Neutrophil (primary cell): Measurements from ENCODE around the gene ANGPTL8.

Experiments
- H3K27ac ChIP-seq: fragments of 200-600 bp; sonication (generic); 2 replicates; pipeline ENCODE4 v1.5.1; 2016; ENCODE audit warnings: mild to moderate bottlenecking, moderate library complexity
- H3K27me3 ChIP-seq: fragments of 200-600 bp; sonication (generic); 2 replicates; pipeline ENCODE4 v1.6.0; 2016; ENCODE audit warnings: mild to moderate bottlenecking
- H3K36me3 ChIP-seq: fragments of 200-600 bp; sonication (generic); 2 replicates; pipeline ENCODE4 v1.5.1; 2017
- H3K4me1 ChIP-seq, 2 experiments: fragments of 200-600 bp in 1 of 2; sonication (generic) in 1 of 2; 1 replicate in 1 of 2; 2 replicates in 1 of 2; pipeline versions ENCODE4 v1.5.1 to v1.6.1; 2013 to 2016; ENCODE audit warnings: low read depth in 1 of 2, low read length in 1 of 2, mild to moderate bottlenecking in 1 of 2, moderate library complexity in 1 of 2; ENCODE audit not compliant: control insufficient read depth in 1 of 2, insufficient read depth in 1 of 2
- H3K4me3 ChIP-seq, 2 experiments: fragments of 200-600 bp in 1 of 2; sonication (generic) in 1 of 2; 1 replicate in 1 of 2; 2 replicates in 1 of 2; pipeline ENCODE4 v1.5.1; 2013 to 2016; ENCODE audit warnings: low read depth in 1 of 2, low read length in 1 of 2, mild to moderate bottlenecking in 1 of 2, moderate library complexity in 1 of 2
- H3K9me3 ChIP-seq: fragments of 200-600 bp; sonication (generic); 2 replicates; pipeline ENCODE4 v1.5.1; 2016
- TF ChIP-seq, protein P1 (sequence below): fragments of 200-600 bp; sonication (generic); IDR thresholded peaks from 2 replicates; pipeline ENCODE4 v1.5.1; 2016; ENCODE audit warnings: antibody characterized with exemption

Gene ANGPTL8

DNA sequence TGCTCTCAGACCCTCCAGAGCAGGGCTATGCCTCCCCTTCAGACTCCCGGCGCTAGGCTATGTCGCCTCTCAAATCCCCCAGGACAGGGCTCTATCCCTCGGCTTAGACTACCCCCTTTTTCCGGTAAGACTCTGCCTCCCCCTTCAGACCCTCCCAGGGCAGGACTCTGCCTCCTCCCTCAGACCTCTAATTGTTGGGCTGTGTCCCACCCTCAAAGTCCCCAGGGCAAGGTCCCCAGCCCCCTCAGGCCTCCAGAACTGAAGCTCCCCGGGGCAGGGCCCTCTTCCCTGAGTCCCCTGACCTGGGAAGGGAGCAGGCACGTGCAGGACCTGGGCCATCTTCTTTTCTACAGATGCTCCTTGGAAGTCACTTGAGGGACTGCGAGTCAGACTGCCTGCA, 45.2 kb upstream of the ANGPTL8 start:
- H3K36me3 ChIP-seq, result no peaks in the 10 kb centered on the region
- H3K27ac ChIP-seq, result no peak overlapping the region
- TF ChIP-seq, protein P1, sequence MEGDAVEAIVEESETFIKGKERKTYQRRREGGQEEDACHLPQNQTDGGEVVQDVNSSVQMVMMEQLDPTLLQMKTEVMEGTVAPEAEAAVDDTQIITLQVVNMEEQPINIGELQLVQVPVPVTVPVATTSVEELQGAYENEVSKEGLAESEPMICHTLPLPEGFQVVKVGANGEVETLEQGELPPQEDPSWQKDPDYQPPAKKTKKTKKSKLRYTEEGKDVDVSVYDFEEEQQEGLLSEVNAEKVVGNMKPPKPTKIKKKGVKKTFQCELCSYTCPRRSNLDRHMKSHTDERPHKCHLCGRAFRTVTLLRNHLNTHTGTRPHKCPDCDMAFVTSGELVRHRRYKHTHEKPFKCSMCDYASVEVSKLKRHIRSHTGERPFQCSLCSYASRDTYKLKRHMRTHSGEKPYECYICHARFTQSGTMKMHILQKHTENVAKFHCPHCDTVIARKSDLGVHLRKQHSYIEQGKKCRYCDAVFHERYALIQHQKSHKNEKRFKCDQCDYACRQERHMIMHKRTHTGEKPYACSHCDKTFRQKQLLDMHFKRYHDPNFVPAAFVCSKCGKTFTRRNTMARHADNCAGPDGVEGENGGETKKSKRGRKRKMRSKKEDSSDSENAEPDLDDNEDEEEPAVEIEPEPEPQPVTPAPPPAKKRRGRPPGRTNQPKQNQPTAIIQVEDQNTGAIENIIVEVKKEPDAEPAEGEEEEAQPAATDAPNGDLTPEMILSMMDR, result no peak
- peaks cover 49% of the 10 kb centered on the region for H3K27me3 ChIP-seq
- H3K4me3 ChIP-seq, result no peak overlapping the region
- H3K4me1 ChIP-seq, result peaks cover 12 to 14% of the 10 kb centered on the region in 2 experiments
- no peaks in the 10 kb centered on the region for H3K9me3 ChIP-seq

- TF ChIP-seq, protein P1, result no peak
- Histone ChIP-seq H3K27me3 (peaks cover 49% of the 10 kb centered on the region), H3K27ac (no peak overlapping the region), H3K9me3 (no peaks in the 10 kb centered on the region), H3K4me1 (peaks cover 12 to 14% of the 10 kb centered on the region in 2 experiments), H3K36me3 (no peaks in the 10 kb centered on the region), H3K4me3 (no peak overlapping the region)
Measured at GRCh38 chr19:11194656-11195558, 44.5 kb upstream of the ANGPTL8 start.

- Histone ChIP-seq H3K27me3 (peaks cover 49% of the 10 kb centered on the region), H3K9me3 (no peaks in the 10 kb centered on the region), H3K4me3 (no peak overlapping the region), H3K4me1 (peaks cover 12 to 14% of the 10 kb centered on the region in 2 experiments), H3K36me3 (no peaks in the 10 kb centered on the region), H3K27ac (no peak overlapping the region)
- TF ChIP-seq, protein P1, result no peak
Measured at GRCh38 chr19:11195681-11196080, 43.7 kb upstream of the ANGPTL8 start.

- TF ChIP-seq, protein P1, result no peak
- H3K9me3 ChIP-seq, result no peaks in the 10 kb centered on the region
- no peaks in the 10 kb centered on the region for H3K36me3 ChIP-seq
- H3K27ac ChIP-seq, result no peak overlapping the region
- H3K4me1 ChIP-seq, result peaks cover 12 to 14% of the 10 kb centered on the region in 2 experiments
- H3K4me3 ChIP-seq, result peak overlapping the region; percentile 43 to 58
- H3K27me3 ChIP-seq, result peaks cover 49% of the 10 kb centered on the region
Measured at GRCh38 chr19:11196406-11197287, 42.8 kb upstream of the ANGPTL8 start.

DNA sequence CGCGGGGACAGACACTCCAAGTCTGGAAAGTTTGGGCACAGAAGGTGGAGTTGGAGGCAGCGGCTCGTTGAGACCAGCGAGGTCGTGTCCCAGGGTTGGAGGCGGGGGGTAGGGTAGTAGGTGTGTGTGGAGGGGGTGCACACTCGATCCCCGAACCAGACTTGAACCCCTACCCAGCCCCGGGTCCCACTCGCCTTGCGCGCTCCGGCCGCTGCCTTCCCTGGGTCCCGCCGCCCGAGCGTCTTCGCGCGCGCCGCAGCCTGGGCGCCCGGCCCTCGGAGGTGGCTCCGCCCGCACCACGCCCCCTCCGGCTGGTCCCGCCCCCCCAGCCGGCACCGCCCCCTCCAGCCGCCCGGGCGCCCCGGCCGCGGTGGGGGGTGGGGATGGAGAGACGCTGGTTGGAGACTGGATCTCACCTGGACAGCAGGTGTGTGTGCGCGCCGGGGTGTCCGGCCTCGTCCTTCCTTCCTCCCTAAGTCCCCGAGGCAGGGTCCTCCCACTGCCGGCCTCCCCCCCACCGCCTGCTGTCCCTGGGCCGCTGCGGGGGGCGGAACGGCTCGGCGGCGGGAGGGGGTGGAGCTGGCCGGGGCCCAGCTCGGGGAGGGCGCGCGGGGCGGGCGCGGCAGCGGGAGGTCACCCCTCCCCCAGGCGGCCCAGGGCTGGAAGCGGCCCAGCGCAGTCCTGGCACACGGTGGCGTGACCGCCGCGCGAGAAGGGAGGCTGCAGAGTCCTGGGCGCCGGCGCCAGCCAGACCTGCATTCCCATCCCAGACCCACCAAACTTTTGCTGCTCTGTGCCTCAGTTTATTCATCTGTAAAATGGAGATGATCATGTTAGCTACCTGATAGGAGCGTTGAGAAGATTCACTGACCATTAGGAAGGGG, 41.9 kb upstream of the ANGPTL8 start, which contains the start of gene KANK2:
KANK2 (minus strand) TSS at position 255 of the 884 bp plus-strand sequence. CDS start 3,034 bp downstream, outside the sequence.
- peak within 1 kb of the TSS; percentile 43 to 58 for H3K4me3 ChIP-seq

More for the DNA sequence above, 41.9 kb upstream of the ANGPTL8 start, which contains the start of gene KANK2:
- H3K27ac ChIP-seq, result no peak within 1 kb of the TSS
- no peaks in the 10 kb centered on the region for H3K9me3 ChIP-seq
- TF ChIP-seq, protein P1, result no peak
- H3K36me3 ChIP-seq, result no peaks in the 10 kb centered on the region
- H3K4me1 ChIP-seq, result peaks cover 12 to 14% of the 10 kb centered on the region in 2 experiments
- peaks cover 49% of the 10 kb centered on the region for H3K27me3 ChIP-seq
